A549 (cell line): ENCODE data around the gene PIEZO2. TPM values are rescaled to one million over a fixed set of nuclear protein-coding genes. Genes with fewer than 3 reads are reported as not detected.
A peak's percentile ranks its signal among the peaks of the same experiment; 100 is the strongest.

Experiments used
- ATAC-seq, 2 experiments: fragments of 200-7000 bp in 1 of 2; fragments of >200 bp in 1 of 2; cut with Nextera tagmentation in 1 of 2; cut with Tn5 transposase in 1 of 2; 3 replicates each; pipeline versions ENCODE4 v1.8.0 to v1.9.1; 2018 to 2020; ENCODE audit warnings: mild to moderate bottlenecking in 1 of 2, moderate library complexity in 1 of 2
- CTCF ChIA-PET: fragments of 300-600 bp; sonication (Branson Sonifier 250); formaldehyde crosslinking; extraction: SDS; loops from one replicate; lab custom pipeline; 2021; ENCODE audit warnings: antibody characterized with exemption, inconsistent platforms; lab: Yijun Ruan, JAX
- POLR2A ChIA-PET: fragments of 350-600 bp; formaldehyde crosslinking; extraction: SDS; loops from one replicate; lab custom pipeline; 2021; ENCODE audit warnings: antibody characterized with exemption, inconsistent platforms; lab: Yijun Ruan, JAX
- DNase-seq, 2 experiments: peaks; one replicate each; pipeline versions ENCODE4 v3.0.0 to v3.0.0-alpha.2; 2011 to 2016; ENCODE audit warnings: low read depth in 1 of 2, low spot score in 1 of 2
- FAIRE-seq: peaks from 2 replicates; lab custom pipeline; 2011; peaks lifted over from hg19 to GRCh38; lab: Jason Lieb, UNC
- H3K27ac ChIP-seq, 2 experiments: fragments of >200 bp; sonication (Bioruptor Twin); formaldehyde crosslinking; 3 replicates each; pipeline ENCODE4 v1.5.1; 2016 to 2017
- H3K4me1 ChIP-seq: fragments of >200 bp; sonication (Bioruptor Twin); formaldehyde crosslinking; 3 replicates; pipeline ENCODE4 v1.6.1; 2016
- H3K4me2 ChIP-seq: fragments of >200 bp; sonication (Bioruptor Twin); formaldehyde crosslinking; 3 replicates; pipeline ENCODE4 v1.6.1; 2016
- H3K4me3 ChIP-seq: fragments of >200 bp; sonication (Bioruptor Twin); formaldehyde crosslinking; 3 replicates; pipeline ENCODE4 v1.5.1; 2016
- H3K9me3 ChIP-seq: fragments of >200 bp; sonication (Bioruptor Twin); formaldehyde crosslinking; 3 replicates; pipeline ENCODE4 v1.6.1; 2016
- CBX2 ChIP-seq: fragments of 200-600 bp; sonication (generic); IDR thresholded peaks from 2 replicates; pipeline ENCODE4 v1.6.1; 2016; ENCODE audit warnings: low read depth, mild to moderate bottlenecking, borderline replicate concordance
- CBX8 ChIP-seq: fragments of 200-600 bp; sonication (generic); IDR thresholded peaks from 2 replicates; pipeline ENCODE4 v1.6.1; 2016
- CEBPB ChIP-seq, 2 experiments: fragments of >200 bp in 1 of 2; sonication (Bioruptor Twin) in 1 of 2; formaldehyde crosslinking in 1 of 2; IDR thresholded peaks; 2 replicates each; pipeline ENCODE4 v1.6.1; 2012 to 2016
- CHD2 ChIP-seq: fragments of 150-350 bp; IDR thresholded peaks from 2 replicates; pipeline ENCODE4 v1.6.1; 2014; ENCODE audit warnings: low read length; ENCODE audit not compliant: partially characterized antibody
- CHD4 ChIP-seq: fragments of 200-600 bp; sonication (generic); IDR thresholded peaks from 2 replicates; pipeline ENCODE4 v1.6.1; 2016; ENCODE audit warnings: antibody characterized with exemption, mild to moderate bottlenecking, borderline replicate concordance
- EHF ChIP-seq: fragments of 250-450 bp; sonication (Bioruptor Pico); IDR thresholded peaks from 2 replicates; pipeline ENCODE4 v1.5.0; 2020; ENCODE audit warnings: mild to moderate bottlenecking
- EP300 ChIP-seq, 2 experiments: fragments of >200 bp; sonication (Bioruptor Twin); formaldehyde crosslinking; IDR thresholded peaks; 2 replicates in 1 of 2; 3 replicates in 1 of 2; pipeline ENCODE4 v1.6.1; 2016 to 2017
- FOSB ChIP-seq: fragments of 250-450 bp; sonication (Bioruptor Pico); IDR thresholded peaks from 2 replicates; pipeline ENCODE4 v1.5.0; 2020; ENCODE audit warnings: mild to moderate bottlenecking, moderate library complexity
- FOXS1 ChIP-seq: fragments of 250-450 bp; sonication (Bioruptor Pico); IDR thresholded peaks from 2 replicates; pipeline ENCODE4 v1.5.0; 2020; ENCODE audit warnings: mild to moderate bottlenecking, moderate library complexity
- HOXA7 ChIP-seq: fragments of 250-450 bp; sonication (Bioruptor Pico); IDR thresholded peaks from 2 replicates; pipeline ENCODE4 v1.5.0; 2020; ENCODE audit warnings: mild to moderate bottlenecking, moderate library complexity
- JUN ChIP-seq, 2 experiments: fragments of >200 bp; sonication (Bioruptor Twin); formaldehyde crosslinking; IDR thresholded peaks; 2 replicates in 1 of 2; 3 replicates in 1 of 2; pipeline ENCODE4 v1.6.1; 2016 to 2017
- JUNB ChIP-seq: fragments of >200 bp; sonication (Bioruptor Twin); formaldehyde crosslinking; IDR thresholded peaks from 2 replicates; pipeline ENCODE4 v1.6.1; 2016
- KDM1A ChIP-seq: fragments of 200-600 bp; sonication (generic); IDR thresholded peaks from 2 replicates; pipeline ENCODE4 v1.6.1; 2016; ENCODE audit warnings: low read depth, mild to moderate bottlenecking
- KDM5A ChIP-seq: fragments of 200-600 bp; sonication (generic); IDR thresholded peaks from 2 replicates; pipeline ENCODE4 v1.6.1; 2016; ENCODE audit warnings: antibody characterized with exemption, mild to moderate bottlenecking
- POLR2AphosphoS2 ChIP-seq: conservative IDR thresholded peaks from 2 replicates; pipeline ENCODE4 v1.6.1; 2012; ENCODE audit warnings: low read length, improper control_type of control experiment, inconsistent platforms
- RAD21 ChIP-seq, 2 experiments: fragments of >200 bp in 1 of 2; sonication (Bioruptor Twin) in 1 of 2; formaldehyde crosslinking in 1 of 2; IDR thresholded peaks in 1 of 2; conservative IDR thresholded peaks in 1 of 2; 2 replicates in 1 of 2; 3 replicates in 1 of 2; pipeline ENCODE4 v1.6.1; 2012 to 2018; ENCODE audit warnings: inconsistent platforms in 1 of 2
- RCOR1 ChIP-seq: fragments of 150-350 bp; IDR thresholded peaks from 2 replicates; pipeline ENCODE4 v1.6.1; 2014; ENCODE audit warnings: antibody characterized with exemption, low read length, low read depth
- RFX5 ChIP-seq: fragments of 450-650 bp; IDR thresholded peaks from 2 replicates; pipeline ENCODE4 v1.7.1; 2014; ENCODE audit warnings: antibody characterized with exemption, mild to moderate bottlenecking, moderate library complexity
- RNF2 ChIP-seq: fragments of 200-600 bp; sonication (generic); IDR thresholded peaks from 2 replicates; pipeline ENCODE4 v1.6.1; 2016; ENCODE audit warnings: low read depth, mild to moderate bottlenecking, antibody characterized with exemption, moderate library complexity, borderline replicate concordance
- SMC3 ChIP-seq: fragments of >200 bp; sonication (Bioruptor Twin); formaldehyde crosslinking; IDR thresholded peaks from 3 replicates; pipeline ENCODE4 v1.6.1; 2018; ENCODE audit warnings: inconsistent platforms
- TFCP2L1 ChIP-seq: fragments of 250-450 bp; sonication (Bioruptor Pico); IDR thresholded peaks from 2 replicates; pipeline ENCODE4 v1.5.0; 2021; ENCODE audit warnings: mild to moderate bottlenecking
- TP53 ChIP-seq: fragments of 250-450 bp; sonication (Bioruptor Pico); IDR thresholded peaks from 2 replicates; pipeline ENCODE4 v1.5.0; 2021; ENCODE audit warnings: mild to moderate bottlenecking, moderate library complexity
- ZC3H11A ChIP-seq: fragments of 450-650 bp; IDR thresholded peaks from 2 replicates; pipeline ENCODE4 v1.6.1; 2014; ENCODE audit warnings: antibody characterized with exemption, mild to moderate bottlenecking
- ZFP36 ChIP-seq: fragments of 450-650 bp; IDR thresholded peaks from 2 replicates; pipeline ENCODE4 v1.6.1; 2014; ENCODE audit warnings: borderline replicate concordance; ENCODE audit not compliant: partially characterized antibody
- WGBS: methylation state at CpG from one replicate; pipeline ENCODE4 v1.1.6; 2017; ENCODE audit errors: missing lambda C conversion rate; 5-methylcytosine and 5-hydroxymethylcytosine counted together
- polyA plus RNA-seq, 4 experiments: library from polyadenylated mRNA; depleted of rRNA in 3 of 4; stranded (reverse); fragments of >200 nt; fragmentation: RNase III in 1 of 4; extraction: RNeasy Plus Mini Kit Qiagen cat#74134 plus additional on column Dnase treatment in 1 of 4; gene quantifications; 2 replicates in 3 of 4; 3 replicates in 1 of 4; pipeline ENCODE4 v1.2.3, GENCODE V29; 2011 to 2017
- TF ChIP-seq, protein P1 (sequence below): fragments of 150-350 bp; IDR thresholded peaks from 2 replicates; pipeline ENCODE4 v1.6.1; 2014; ENCODE audit warnings: low read depth, mild to moderate bottlenecking, low read length
- TF ChIP-seq, protein P2 (sequence below): fragments of 250-450 bp; sonication (Bioruptor Pico); IDR thresholded peaks from 2 replicates; pipeline ENCODE4 v1.5.0; 2020; ENCODE audit warnings: low read depth, mild to moderate bottlenecking, moderate library complexity
- TF ChIP-seq, protein P3 (sequence below): IDR thresholded peaks from 2 replicates; pipeline ENCODE4 v1.6.1; 2012
- TF ChIP-seq, protein P4 (sequence below): fragments of >200 bp; sonication (Bioruptor Twin); formaldehyde crosslinking; IDR thresholded peaks from 2 replicates; pipeline ENCODE4 v1.6.1; 2016
- TF ChIP-seq, protein P5 (sequence below): fragments of >200 bp; sonication (Bioruptor Twin); formaldehyde crosslinking; IDR thresholded peaks from 3 replicates; pipeline ENCODE4 v1.5.1; 2016

PIEZO2 gene
- polyA plus RNA-seq, 2 of the 4 experiments (the other 2 are of a cell fraction) = 0.80 to 1.6 TPM

DNA sequence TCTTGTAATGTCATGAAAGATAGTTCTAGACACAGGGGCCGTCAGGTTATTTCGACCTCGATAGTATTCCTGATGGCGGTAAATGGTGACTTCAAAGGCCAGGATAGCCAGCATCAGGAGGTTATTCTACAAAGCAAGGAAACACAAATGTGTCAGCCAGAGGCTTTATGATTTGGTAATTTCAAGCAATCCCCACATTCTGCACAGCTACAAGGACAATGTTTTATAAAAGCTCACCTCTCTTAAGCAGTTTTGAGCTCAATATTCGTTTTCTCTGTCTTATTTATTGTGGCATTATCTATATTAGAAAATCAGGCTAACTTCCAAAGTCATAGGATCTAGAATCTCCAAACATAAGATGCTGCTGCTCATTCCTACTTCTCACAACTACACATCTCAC is 388.4 kb downstream of the PIEZO2 start:
- 30% methylated on average over 5 of the region's 5 CpGs for WGBS
- CTCF ChIA-PET = interaction anchor here (0.6 kb wide), 1 partner anchor 796 kb away, joined by 3 read pairs; no protein-coding TSS in a partner anchor
- POLR2A ChIA-PET = no interaction called here
- FAIRE-seq (no peak), DNase-seq (no peak), ATAC-seq (no peak)
- no peak overlapping the region for H3K4me3 ChIP-seq
- H3K4me2 ChIP-seq = no peak overlapping the region
- TF ChIP-seq CEBPB (IDR thresholded peaks at IDR 0.05) (no peak), CBX8 (peak; percentile 74; the same call in 1 of the 2 replicates)
- TF ChIP-seq, all 56 proteins: peak for 1
- Histone ChIP-seq H3K27ac (no peak overlapping the region), H3K9me3 (no peaks in the 10 kb centered on the region), H3K4me1 (no peaks in the 10 kb centered on the region)

DNA sequence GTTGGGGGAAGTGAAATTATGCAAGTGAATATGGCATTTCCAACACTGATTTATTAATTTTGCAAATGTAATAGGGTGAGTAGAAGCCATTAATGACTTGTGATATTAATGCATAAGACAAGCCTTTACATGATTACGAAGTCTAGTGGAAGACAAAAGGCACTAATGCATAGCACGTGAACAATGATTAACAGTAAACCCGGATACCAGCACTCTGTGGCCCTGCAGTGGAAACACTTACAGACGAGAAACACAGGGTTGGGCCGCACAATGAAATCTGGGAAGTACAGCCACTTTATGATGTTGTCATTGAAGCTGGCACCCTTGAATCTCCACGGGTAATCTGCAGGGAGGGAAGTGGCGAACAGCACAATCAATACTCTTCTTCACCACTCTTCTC is 390.1 kb downstream of the PIEZO2 start:
- POLR2A ChIA-PET = no interaction called here
- no peak overlapping the region for H3K4me2 ChIP-seq
- H3K4me3 ChIP-seq = no peak overlapping the region
- DNase-seq (no peak), FAIRE-seq (no peak), ATAC-seq (no peak)
- CTCF ChIA-PET = no interaction called here
- H3K4me1 ChIP-seq = no peaks in the 10 kb centered on the region
- no peak overlapping the region for H3K27ac ChIP-seq
- TF ChIP-seq RAD21 (conservative IDR thresholded peaks at IDR 0.05 in 1 of 2, IDR thresholded peaks at IDR 0.05 in 1 of 2) = no peak
- no peak for TF ChIP-seq TFCP2L1 (CRISPR knock-in tag)
- no peak for TF ChIP-seq KDM1A
- TF ChIP-seq, protein P1, sequence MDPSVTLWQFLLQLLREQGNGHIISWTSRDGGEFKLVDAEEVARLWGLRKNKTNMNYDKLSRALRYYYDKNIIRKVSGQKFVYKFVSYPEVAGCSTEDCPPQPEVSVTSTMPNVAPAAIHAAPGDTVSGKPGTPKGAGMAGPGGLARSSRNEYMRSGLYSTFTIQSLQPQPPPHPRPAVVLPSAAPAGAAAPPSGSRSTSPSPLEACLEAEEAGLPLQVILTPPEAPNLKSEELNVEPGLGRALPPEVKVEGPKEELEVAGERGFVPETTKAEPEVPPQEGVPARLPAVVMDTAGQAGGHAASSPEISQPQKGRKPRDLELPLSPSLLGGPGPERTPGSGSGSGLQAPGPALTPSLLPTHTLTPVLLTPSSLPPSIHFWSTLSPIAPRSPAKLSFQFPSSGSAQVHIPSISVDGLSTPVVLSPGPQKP = no peak
- TF ChIP-seq, protein P2, sequence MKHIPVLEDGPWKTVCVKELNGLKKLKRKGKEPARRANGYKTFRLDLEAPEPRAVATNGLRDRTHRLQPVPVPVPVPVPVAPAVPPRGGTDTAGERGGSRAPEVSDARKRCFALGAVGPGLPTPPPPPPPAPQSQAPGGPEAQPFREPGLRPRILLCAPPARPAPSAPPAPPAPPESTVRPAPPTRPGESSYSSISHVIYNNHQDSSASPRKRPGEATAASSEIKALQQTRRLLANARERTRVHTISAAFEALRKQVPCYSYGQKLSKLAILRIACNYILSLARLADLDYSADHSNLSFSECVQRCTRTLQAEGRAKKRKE = no peak
- TF ChIP-seq RCOR1 = no peak
- no peak for TF ChIP-seq ZFP36
- no peak for TF ChIP-seq FOSB (CRISPR knock-in tag)
- no peak for TF ChIP-seq CBX2
- no peak for TF ChIP-seq EHF (CRISPR knock-in tag)
- no peak for TF ChIP-seq EP300 (IDR thresholded peaks at IDR 0.05)
- TF ChIP-seq CHD2 = no peak
- no peak for TF ChIP-seq FOXS1
- no peak for TF ChIP-seq SMC3
- TF ChIP-seq, protein P3, sequence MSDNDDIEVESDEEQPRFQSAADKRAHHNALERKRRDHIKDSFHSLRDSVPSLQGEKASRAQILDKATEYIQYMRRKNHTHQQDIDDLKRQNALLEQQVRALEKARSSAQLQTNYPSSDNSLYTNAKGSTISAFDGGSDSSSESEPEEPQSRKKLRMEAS = no peak
- H3K9me3 ChIP-seq = no peaks in the 10 kb centered on the region
- WGBS = 33% methylated on average over 7 of the region's 7 CpGs

DNA sequence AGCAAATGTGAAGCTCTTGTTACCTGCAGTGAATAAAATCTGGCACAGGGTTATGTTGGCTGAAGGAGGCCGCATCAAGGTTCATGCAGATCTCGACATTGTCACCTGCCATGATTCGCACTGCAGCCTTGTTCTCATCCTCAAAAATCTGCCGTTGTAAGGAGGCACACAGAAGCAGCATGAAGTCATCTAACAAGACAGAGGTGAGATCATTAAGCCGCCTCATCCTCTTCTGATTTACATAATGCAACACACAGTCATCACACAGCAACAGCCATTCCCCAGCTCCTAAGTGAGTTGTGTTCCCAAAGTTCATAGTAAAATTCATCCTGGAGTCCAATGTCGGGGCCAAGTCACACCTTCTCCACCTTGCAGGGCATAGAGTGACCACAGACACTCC is 391.4 kb downstream of the PIEZO2 start:
- WGBS = 24% methylated on average over 5 of the region's 6 CpGs
- DNase-seq (no peak), FAIRE-seq (no peak), ATAC-seq (no peak)
- TF ChIP-seq CHD4 (no peak), KDM5A (no peak), JUN (IDR thresholded peaks at IDR 0.05) (no peak), ZC3H11A (no peak), HOXA7 (no peak), EP300 (IDR thresholded peaks at IDR 0.05) (no peak), SMC3 (no peak), RFX5 (no peak), CBX8 (no peak), TP53 (CRISPR knock-in tag) (no peak), RCOR1 (no peak), JUNB (no peak), POLR2AphosphoS2 (no peak), TFCP2L1 (CRISPR knock-in tag) (no peak), RNF2 (no peak), CBX2 (no peak)
- TF ChIP-seq, protein P4, sequence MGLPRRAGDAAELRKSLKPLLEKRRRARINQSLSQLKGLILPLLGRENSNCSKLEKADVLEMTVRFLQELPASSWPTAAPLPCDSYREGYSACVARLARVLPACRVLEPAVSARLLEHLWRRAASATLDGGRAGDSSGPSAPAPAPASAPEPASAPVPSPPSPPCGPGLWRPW = no peak
- TF ChIP-seq, protein P5, sequence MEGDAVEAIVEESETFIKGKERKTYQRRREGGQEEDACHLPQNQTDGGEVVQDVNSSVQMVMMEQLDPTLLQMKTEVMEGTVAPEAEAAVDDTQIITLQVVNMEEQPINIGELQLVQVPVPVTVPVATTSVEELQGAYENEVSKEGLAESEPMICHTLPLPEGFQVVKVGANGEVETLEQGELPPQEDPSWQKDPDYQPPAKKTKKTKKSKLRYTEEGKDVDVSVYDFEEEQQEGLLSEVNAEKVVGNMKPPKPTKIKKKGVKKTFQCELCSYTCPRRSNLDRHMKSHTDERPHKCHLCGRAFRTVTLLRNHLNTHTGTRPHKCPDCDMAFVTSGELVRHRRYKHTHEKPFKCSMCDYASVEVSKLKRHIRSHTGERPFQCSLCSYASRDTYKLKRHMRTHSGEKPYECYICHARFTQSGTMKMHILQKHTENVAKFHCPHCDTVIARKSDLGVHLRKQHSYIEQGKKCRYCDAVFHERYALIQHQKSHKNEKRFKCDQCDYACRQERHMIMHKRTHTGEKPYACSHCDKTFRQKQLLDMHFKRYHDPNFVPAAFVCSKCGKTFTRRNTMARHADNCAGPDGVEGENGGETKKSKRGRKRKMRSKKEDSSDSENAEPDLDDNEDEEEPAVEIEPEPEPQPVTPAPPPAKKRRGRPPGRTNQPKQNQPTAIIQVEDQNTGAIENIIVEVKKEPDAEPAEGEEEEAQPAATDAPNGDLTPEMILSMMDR = no peak
- POLR2A ChIA-PET = no interaction called here
- no peaks in the 10 kb centered on the region for H3K4me1 ChIP-seq
- H3K4me2 ChIP-seq = no peak overlapping the region
- no peak overlapping the region for H3K4me3 ChIP-seq
- CTCF ChIA-PET = interaction anchor here (0.9 kb wide), 1 partner anchor 94 kb away, joined by 3 read pairs; no protein-coding TSS in a partner anchor
- no peak overlapping the region for H3K27ac ChIP-seq
- H3K9me3 ChIP-seq = no peaks in the 10 kb centered on the region
